ENCODE data around the gene COMMD1.
"Not testable (repeated sequence)": the region's sequence is repeated elsewhere in the genome, so short reads cannot be mapped to it uniquely, and the experiment has no call there.

Gene COMMD1

GRCh38 chr2:61966087-61966727 lies 60.7 kb downstream of the COMMD1 start:
- no peak for DNase-seq

- DNase-seq = no peak
These were observed 61.8 kb downstream of the COMMD1 start for GRCh38 chr2:61967262-61967661.

GRCh38 chr2:61969376-61969775 lies 63.9 kb downstream of the COMMD1 start:
- no peak for DNase-seq

- DNase-seq = no peak
These were observed 65.5 kb downstream of the COMMD1 start for GRCh38 chr2:61970807-61971556.

GRCh38 chr2:61978522-61978921 lies 73.0 kb downstream of the COMMD1 start:
- DNase-seq = no peak

- DNase-seq = no peak
These were observed 75.3 kb downstream of the COMMD1 start for GRCh38 chr2:61980758-61981157.

GRCh38 chr2:61984682-61985081 lies 79.2 kb downstream of the COMMD1 start:
- DNase-seq = no peak

- no peak for DNase-seq
These were observed 83.2 kb downstream of the COMMD1 start for GRCh38 chr2:61988462-61989366.

- DNase-seq = no peak
These were observed 88.0 kb downstream of the COMMD1 start for GRCh38 chr2:61993422-61994024.

- no peak for DNase-seq
These were observed 89.1 kb downstream of the COMMD1 start for GRCh38 chr2:61994531-61994930.

GRCh38 chr2:61995065-61995464 lies 89.6 kb downstream of the COMMD1 start:
- DNase-seq = no peak

GRCh38 chr2:61995515-61995914 lies 90.0 kb downstream of the COMMD1 start:
- no peak for DNase-seq

GRCh38 chr2:61998426-61998825 lies 93.0 kb downstream of the COMMD1 start:
- DNase-seq = no peak

- DNase-seq = no peak
These were observed 95.1 kb downstream of the COMMD1 start for GRCh38 chr2:62000538-62000937.

- DNase-seq = no peak
These were observed 96.0 kb downstream of the COMMD1 start for GRCh38 chr2:62001431-62001830.

GRCh38 chr2:62004428-62004827 lies 99.0 kb downstream of the COMMD1 start:
- DNase-seq = not testable (repeated sequence)

GRCh38 chr2:62007555-62007954 lies 102.1 kb downstream of the COMMD1 start:
- DNase-seq = no peak

GRCh38 chr2:62010632-62011256 lies 105.3 kb downstream of the COMMD1 start:
- DNase-seq = no peak

GRCh38 chr2:62013641-62014040 lies 108.2 kb downstream of the COMMD1 start:
- DNase-seq = no peak

- DNase-seq = no peak
These were observed 108.6 kb downstream of the COMMD1 start for GRCh38 chr2:62014102-62014501.

- DNase-seq = no peak
These were observed 111.5 kb downstream of the COMMD1 start for GRCh38 chr2:62016957-62017356.

- DNase-seq = no peak
These were observed 124.4 kb downstream of the COMMD1 start for GRCh38 chr2:62029910-62030309.

- DNase-seq = no peak
These were observed 125.4 kb downstream of the COMMD1 start for GRCh38 chr2:62030902-62031301.
